Melanocyte of skin (primary cell): ENCODE results near the gene LUZP1. TPM values are rescaled to one million over a fixed set of nuclear protein-coding genes. Genes with fewer than 3 reads are reported as not detected.

ENCODE experiments used
- small RNA-seq, 2 donors: library from RNA; depleted of rRNA; stranded (forward); fragments of <200 nt; gene quantifications; one replicate each; pipeline ENCODE3, GENCODE V24; 2012
- total RNA-seq, 2 donors: library from RNA; depleted of rRNA; stranded (reverse); fragments of >200 nt; gene quantifications; 2 replicates each; pipeline ENCODE4 v1.2.3, GENCODE V29; 2012

The LUZP1 gene
- total RNA-seq, result 10 to 100 TPM; 22.4 to 29.3 TPM

DNA sequence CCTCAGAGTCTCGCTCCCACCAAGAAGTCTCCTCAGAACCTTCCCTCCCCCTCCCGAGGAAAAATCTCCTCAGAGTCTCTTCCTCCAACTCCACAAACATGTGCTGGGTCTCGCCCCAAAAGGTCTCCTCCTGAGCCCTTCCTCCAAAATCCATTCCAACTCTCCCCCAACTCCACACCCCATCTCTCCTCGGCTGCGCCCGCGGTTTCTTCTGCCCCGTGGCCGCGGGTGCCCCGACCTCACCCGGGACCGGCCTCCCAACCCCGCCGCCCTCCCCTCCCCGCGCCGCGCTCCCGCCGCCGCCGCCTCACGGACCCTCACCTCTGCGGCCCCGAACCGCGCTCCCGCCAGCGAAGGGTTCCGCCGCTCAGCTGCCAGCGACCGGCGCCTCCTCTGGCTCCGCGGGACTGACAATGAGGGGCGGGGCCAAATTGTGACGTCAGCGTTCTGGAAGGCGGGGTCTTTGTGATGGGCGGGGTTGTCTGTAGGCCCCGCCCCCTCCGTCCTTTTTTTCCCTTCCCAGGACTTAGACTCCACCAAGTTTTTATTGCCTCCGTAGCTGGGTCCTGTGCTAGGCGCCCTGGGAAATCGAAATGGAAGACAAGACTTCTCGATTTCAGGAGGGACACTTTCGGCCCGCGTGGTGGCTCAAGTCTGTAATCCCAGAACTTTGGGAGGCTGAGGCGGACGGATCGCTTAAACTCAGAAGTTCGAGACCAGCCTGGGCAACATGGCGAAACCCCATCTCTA, at the start of gene LUZP1:
TSS of gene LUZP1 (minus strand) at position 412 of the 750 bp plus-strand sequence.

GRCh38 chr1:23217421-23218115, 48.9 kb upstream of the LUZP1 start, which contains the start of gene HTR1D:
HTR1D (minus strand) TSS chr1:23217502; CDS start chr1:23194219, 23,283 bp downstream.

Small RNA genes within 50 kb of the gene (small RNA-seq; reads per million reads assigned to genes)
- gene MIR3115, result 0.26 to 0.35 reads per million in 2 donors
- gene MIR4419A, result 0 reads per million in 2 donors
- gene RNU6-135P, result 0 reads per million in 2 donors
- gene RNU6-514P, result 0 reads per million in 2 donors

Other genes starting within 250 kb of the LUZP1 start
- not detected for gene LACTBL1, start 196.0 kb downstream of the LUZP1 start, total RNA-seq
- not detected for gene TEX46, start 153.0 kb downstream of the LUZP1 start, total RNA-seq
- gene KDM1A, start 149.4 kb downstream of the LUZP1 start, total RNA-seq, result 10 to 100 TPM; 65.7 to 88.9 TPM
- not detected for gene HTR1D, start 48.6 kb upstream of the LUZP1 start, total RNA-seq
- gene HNRNPR, start 175.4 kb upstream of the LUZP1 start, total RNA-seq, result 10 to 100 TPM; 59.5 to 92.2 TPM
- 10 to 100 TPM; 10.7 to 13.1 TPM for gene ZNF436, start 201.0 kb upstream of the LUZP1 start, total RNA-seq